K562 (cell line): ENCODE data around the gene OOSP3. TPM values are rescaled to one million over a fixed set of nuclear protein-coding genes. Genes with fewer than 3 reads are reported as not detected.

Experiments used
- DACH1 ChIP-seq: fragments of 450-650 bp; IDR thresholded peaks from 2 replicates; pipeline ENCODE4 v1.6.1; 2018; ENCODE audit not compliant: partially characterized antibody
- ELF4 ChIP-seq: fragments of 450-650 bp; formaldehyde crosslinking; IDR thresholded peaks from 2 replicates; pipeline ENCODE4 v1.4.0; 2022; ENCODE audit warnings: missing genetic modification characterization
- RREB1 ChIP-seq: fragments of 250-450 bp; sonication (Bioruptor Pico); IDR thresholded peaks from 2 replicates; pipeline ENCODE4 v1.4.0; 2020
- YY1 ChIP-seq, 3 experiments: IDR thresholded peaks; 2 replicates each; pipeline ENCODE4 v1.6.1; 2011; ENCODE audit warnings: low read length in 2 of 3, mild to moderate bottlenecking in 2 of 3, moderate library complexity in 2 of 3, borderline replicate concordance in 1 of 3, control low read depth in 1 of 3, low read depth in 1 of 3; ENCODE audit not compliant: insufficient read depth in 3 of 3, insufficient replicate concordance in 2 of 3, control insufficient read depth in 1 of 3, insufficient read length in 1 of 3; ENCODE audit errors: extremely low read depth in 1 of 3
- polyA plus RNA-seq, 8 experiments: library from polyadenylated mRNA; depleted of rRNA in 4 of 8; stranded (reverse) in 5 of 8; unstranded in 3 of 8; fragments of >200 nt; fragmentation: Nextera tagmentation in 2 of 8; fragmentation: Illumina TruSeq in 1 of 8; extraction: Ambion mirVana in 2 of 8; extraction: Trizol in 1 of 8; gene quantifications; 2 replicates each; pipeline versions ENCODE4 v1.2.1 to v1.2.3, GENCODE V29; 2011 to 2014; ENCODE audit warnings: inconsistent platforms in 1 of 8, missing spikeins in 1 of 8
- total RNA-seq, 7 experiments: library from RNA; depleted of rRNA in 6 of 7; stranded (reverse); fragments of >200 nt in 6 of 7; fragmentation: Illumina TruSeq in 2 of 7; extraction: Trizol in 2 of 7; gene quantifications; 2 replicates each; pipeline versions ENCODE4 v1.2.1 to v1.2.3, GENCODE V29; 2011 to 2021; ENCODE audit warnings: low replicate concordance in 1 of 7

The OOSP3 gene
- total and polyA plus RNA-seq, 9 of the 15 experiments (the other 6 are each of a cell fraction or from before 2014, with no cell fraction given), result 0.09 to 0.32 (median 0.15) TPM; not detected in 6

DNA sequence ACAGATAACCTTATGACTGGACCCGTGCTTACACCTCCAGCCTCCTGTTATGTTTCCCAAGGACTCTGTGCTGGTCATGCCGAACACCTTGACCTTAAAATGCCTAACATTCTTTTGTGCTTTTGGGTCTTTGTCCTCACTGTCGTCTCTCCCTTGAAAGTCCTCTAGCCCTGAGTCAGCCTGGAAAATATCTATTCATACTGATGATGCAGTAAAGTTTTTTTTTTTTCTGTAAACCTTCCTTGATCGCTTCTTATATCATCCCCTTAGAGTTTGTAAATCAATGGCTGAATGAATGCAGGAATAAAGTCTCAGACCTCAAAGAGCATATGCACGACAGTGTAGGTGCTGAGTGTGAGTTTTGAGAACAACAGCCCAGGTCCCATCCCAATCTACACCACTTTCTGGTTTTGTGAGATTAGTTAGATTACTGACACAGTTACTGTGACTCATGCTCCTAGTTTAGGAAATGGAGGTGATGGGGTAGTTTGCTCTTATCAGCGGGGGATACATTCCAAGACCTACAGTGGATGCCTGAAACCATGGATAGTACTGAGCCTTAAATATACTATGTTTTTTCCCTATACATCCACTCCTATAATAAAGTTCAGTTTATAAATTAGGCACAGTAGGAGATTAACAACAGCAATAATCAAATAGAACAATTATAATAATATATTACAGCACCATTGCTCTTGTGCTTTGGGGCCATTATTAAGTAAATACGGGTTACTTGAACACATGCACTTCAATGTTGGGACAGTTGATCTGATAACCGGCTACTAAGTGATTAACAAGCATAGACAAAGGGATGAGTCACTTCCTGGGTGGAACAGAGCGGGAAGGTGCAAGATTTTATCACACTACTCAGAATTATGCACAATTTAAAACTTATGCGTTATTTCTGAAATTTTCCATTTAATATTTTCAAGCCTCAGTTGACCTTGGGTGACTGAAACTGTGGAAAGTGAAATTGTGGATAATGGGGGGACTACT is 20.8 kb upstream of the OOSP3 start (continued):
- TF ChIP-seq YY1 (IDR thresholded peaks at IDR 0.05; ENCODE audit: borderline replicate concordance in 1 of 3, control insufficient read depth in 1 of 3, extremely low read depth in 1 of 3, insufficient read depth in 3 of 3, insufficient read length in 1 of 3, insufficient replicate concordance in 2 of 3, low read depth in 1 of 3, low read length in 2 of 3) (peak in 1 of 3 experiments; percentile 62), RREB1 (no peak), ELF4 (CRISPR knock-in tag) (no peak), DACH1 (peak; percentile 80)
